BLaER1 treated with 17β-estradiol and CSF1 and Interleukin-3, amounts not matched to agents 10 nM and 100 nM (cell line): ENCODE results near the gene VAMP1.

Experiments
- H3K27ac ChIP-seq, 11 experiments: shearing (Covaris generic); formaldehyde crosslinking; 2 replicates each; pipeline ENCODE4 v1.8.1; 2022
- H3K27me3 ChIP-seq, 11 experiments: shearing (Covaris generic); formaldehyde crosslinking; 2 replicates each; pipeline ENCODE4 v1.8.1; 2022
- H3K36me3 ChIP-seq, 11 experiments: shearing (Covaris generic); formaldehyde crosslinking; 2 replicates each; pipeline ENCODE4 v1.8.1; 2022
- H3K4me1 ChIP-seq, 10 experiments: shearing (Covaris generic); formaldehyde crosslinking; 2 replicates each; pipeline ENCODE4 v1.8.1; 2022
- H3K4me2 ChIP-seq, 11 experiments: shearing (Covaris generic); formaldehyde crosslinking; 2 replicates each; pipeline ENCODE4 v1.8.1; 2022
- H3K4me3 ChIP-seq, 10 experiments: shearing (Covaris generic); formaldehyde crosslinking; 2 replicates each; pipeline ENCODE4 v1.8.1; 2022
- H3K9ac ChIP-seq, 11 experiments: shearing (Covaris generic); formaldehyde crosslinking; 2 replicates each; pipeline ENCODE4 v1.8.1; 2022
- H3K9me3 ChIP-seq, 11 experiments: shearing (Covaris generic); formaldehyde crosslinking; replicated peaks in 1 of 11; 2 replicates each; pipeline ENCODE4 v1.8.1; 2022
- H4K20me1 ChIP-seq, 11 experiments: shearing (Covaris generic); formaldehyde crosslinking; 2 replicates each; pipeline ENCODE4 v1.8.1; 2022
- Cebpa-rat ChIP-seq, 11 experiments: shearing (Covaris generic); IDR thresholded peaks; 2 replicates each; pipeline ENCODE4 v1.8.1; 2022

VAMP1 gene

DNA sequence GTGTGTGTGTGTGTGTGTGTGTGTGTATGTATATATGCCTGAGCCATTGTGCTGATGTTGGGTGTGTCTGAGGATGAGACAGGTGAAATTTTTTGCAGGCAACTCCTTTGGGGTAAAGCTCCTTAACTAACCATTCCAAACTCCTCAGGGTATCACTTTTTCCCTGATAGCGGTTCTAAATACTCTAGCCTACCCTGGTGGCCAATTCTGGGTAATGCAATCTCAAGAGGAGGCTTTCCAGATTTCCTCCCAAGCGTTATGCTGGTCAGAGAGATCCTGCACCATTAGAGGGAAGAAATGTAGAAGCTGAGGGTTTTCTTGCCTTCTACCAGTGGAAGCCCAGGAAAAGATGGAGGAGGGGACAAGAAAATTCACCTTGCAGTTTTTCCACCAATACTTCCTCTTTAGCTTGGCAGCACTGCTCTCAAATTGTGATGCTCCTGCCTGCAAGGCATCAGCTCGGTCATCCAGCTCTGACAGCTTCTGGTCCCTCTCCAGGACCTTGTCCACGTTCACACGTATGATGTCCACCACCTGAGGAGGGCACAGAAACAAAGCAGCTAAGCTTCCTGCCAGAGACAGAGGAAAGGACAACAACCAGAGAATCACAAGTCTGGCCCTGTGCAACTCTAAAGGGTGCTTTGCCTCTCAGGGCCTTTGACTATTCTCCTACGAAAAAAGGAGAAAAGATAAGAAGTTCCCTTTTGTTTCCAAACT lies 4.9 kb downstream of the VAMP1 start:
- H3K27ac ChIP-seq: peak overlapping the region in 9 of 11 experiments; percentile 17 to 59 (median 42); a peak in 14 of 22 replicates
- H3K27me3 ChIP-seq: no peaks in the 10 kb centered on the region
- H3K36me3 ChIP-seq: peaks cover 46 to 78% (median 68%) of the 10 kb centered on the region in 11 experiments
- H3K9me3 ChIP-seq: peaks cover 10 to 31% (median 30%) of the 10 kb centered on the region in 11 experiments; a peak in 21 of 22 replicates
- no peak overlapping the region for H3K4me3 ChIP-seq
- peak overlapping the region; percentile 32 to 100 (median 64) for H3K4me2 ChIP-seq
- peaks cover 87 to 92% (median 88%) of the 10 kb centered on the region in 10 experiments for H3K4me1 ChIP-seq
- H4K20me1 ChIP-seq: peaks cover 0 to 21% (median 3%) of the 10 kb centered on the region in 11 experiments; a peak in 5 of 22 replicates
- TF ChIP-seq Cebpa-rat (IDR thresholded peaks at IDR 0.05): no peak
- peak overlapping the region in 5 of 11 experiments; percentile 8 to 57 (median 30); a peak in 7 of 22 replicates for H3K9ac ChIP-seq

DNA sequence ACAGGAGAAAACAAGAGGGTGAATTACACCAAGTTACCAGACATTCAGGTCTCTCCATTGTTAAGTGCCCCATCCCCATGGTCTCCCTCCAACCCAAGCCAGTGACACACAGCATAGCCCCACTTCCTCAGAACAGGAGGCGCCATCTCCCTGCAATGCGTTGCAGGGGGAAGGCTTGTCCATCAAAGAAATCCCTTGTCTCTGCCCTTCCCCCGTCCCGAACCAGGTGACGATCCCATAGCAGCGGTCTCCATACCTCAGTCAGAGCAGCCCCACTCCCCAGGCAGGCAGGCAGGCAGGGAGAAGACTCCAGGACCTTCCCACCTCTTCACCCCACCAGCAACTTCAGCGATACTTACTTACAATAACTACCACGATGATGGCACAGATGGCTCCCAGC lies 5.9 kb downstream of the VAMP1 start:
- Histone ChIP-seq H3K4me2 (peak overlapping the region; percentile 72 to 99 (median 93)), H3K27ac (peak overlapping the region; percentile 78 to 91 (median 83); a peak in 21 of 22 replicates), H4K20me1 (peaks cover 0 to 13% (median 2%) of the 10 kb centered on the region in 11 experiments; a peak in 5 of 22 replicates), H3K9ac (peak overlapping the region in 10 of 11 experiments; percentile 28 to 78 (median 63); a peak in 13 of 22 replicates), H3K36me3 (peaks cover 46 to 88% (median 78%) of the 10 kb centered on the region in 11 experiments), H3K4me3 (no peak overlapping the region; a peak in 1 of 20 replicates), H3K4me1 (peaks cover 94 to 99% (median 96%) of the 10 kb centered on the region in 10 experiments), H3K27me3 (no peaks in the 10 kb centered on the region), H3K9me3 (peaks cover 10 to 31% (median 30%) of the 10 kb centered on the region in 11 experiments; a peak in 21 of 22 replicates)
- TF ChIP-seq Cebpa-rat (IDR thresholded peaks at IDR 0.05): no peak

DNA sequence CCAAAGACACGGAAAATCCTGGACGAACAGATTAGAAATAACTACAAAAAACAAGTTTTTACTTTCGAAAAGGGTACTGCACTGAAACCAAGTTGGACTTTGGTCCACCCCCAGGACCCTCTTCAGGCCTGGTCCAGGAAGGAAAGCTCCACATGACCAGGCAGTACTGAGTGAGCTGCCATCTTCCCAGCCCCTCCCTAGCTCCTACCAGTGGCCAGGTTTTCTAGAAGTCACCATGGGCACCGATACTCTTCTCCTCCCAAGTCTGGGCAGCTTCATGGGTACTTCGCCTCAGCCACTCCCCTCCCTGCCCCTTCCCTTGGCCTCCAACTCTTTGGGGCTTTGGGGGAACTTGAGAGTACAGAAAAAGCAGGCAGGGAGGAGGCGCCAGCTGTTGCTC lies 6.6 kb downstream of the VAMP1 start:
- H3K4me1 ChIP-seq: peaks cover 94 to 99% (median 96%) of the 10 kb centered on the region in 10 experiments
- H3K4me2 ChIP-seq: peak overlapping the region; percentile 72 to 99 (median 93)
- no peaks in the 10 kb centered on the region for H3K27me3 ChIP-seq
- peak overlapping the region in 1 of 10 experiments; percentile 11; a peak in 2 of 20 replicates for H3K4me3 ChIP-seq
- peaks cover 49 to 91% (median 83%) of the 10 kb centered on the region in 11 experiments for H3K36me3 ChIP-seq
- H4K20me1 ChIP-seq: peaks cover 0 to 12% (median 0%) of the 10 kb centered on the region in 11 experiments; a peak in 4 of 22 replicates
- H3K9ac ChIP-seq: peak overlapping the region; percentile 19 to 78 (median 65); a peak in 16 of 22 replicates
- peak overlapping the region; percentile 78 to 91 (median 83); a peak in 21 of 22 replicates for H3K27ac ChIP-seq
- peaks cover 10 to 28% (median 26%) of the 10 kb centered on the region in 11 experiments; a peak in 21 of 22 replicates for H3K9me3 ChIP-seq
- TF ChIP-seq Cebpa-rat (IDR thresholded peaks at IDR 0.05): no peak

DNA sequence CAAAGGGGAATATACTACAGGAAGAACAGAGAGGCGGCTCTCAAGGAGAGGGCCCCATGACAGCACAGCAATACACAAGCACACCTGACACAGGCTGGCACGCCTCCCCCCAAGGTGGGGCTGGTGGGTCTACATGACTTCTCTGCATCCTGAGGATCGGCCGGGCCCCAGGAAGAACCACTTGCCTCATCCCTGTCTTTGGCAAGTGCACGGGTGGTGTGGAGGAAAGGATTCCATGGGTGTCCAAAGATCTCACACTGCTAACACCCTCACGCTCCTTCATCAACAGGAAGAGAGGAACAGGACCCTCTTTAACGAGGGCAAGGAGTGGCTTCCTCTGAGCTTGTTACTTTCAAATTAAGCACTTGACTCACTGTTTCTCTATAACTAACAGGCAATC lies 7.3 kb downstream of the VAMP1 start:
- peak overlapping the region; percentile 78 to 91 (median 83) for H3K27ac ChIP-seq
- no peaks in the 10 kb centered on the region for H3K27me3 ChIP-seq
- H3K9me3 ChIP-seq: peaks cover 10 to 22% (median 20%) of the 10 kb centered on the region in 11 experiments; a peak in 21 of 22 replicates
- peaks cover 93 to 99% (median 97%) of the 10 kb centered on the region in 10 experiments for H3K4me1 ChIP-seq
- H3K4me2 ChIP-seq: peak overlapping the region; percentile 72 to 99 (median 93)
- no peak for TF ChIP-seq Cebpa-rat (IDR thresholded peaks at IDR 0.05)
- peaks cover 0 to 12% (median 0%) of the 10 kb centered on the region in 11 experiments; a peak in 4 of 22 replicates for H4K20me1 ChIP-seq
- peaks cover 56 to 91% (median 83%) of the 10 kb centered on the region in 11 experiments for H3K36me3 ChIP-seq
- H3K9ac ChIP-seq: peak overlapping the region; percentile 19 to 78 (median 67); a peak in 19 of 22 replicates
- peak overlapping the region in 5 of 10 experiments; percentile 11 to 49 (median 24); a peak in 6 of 20 replicates for H3K4me3 ChIP-seq

DNA sequence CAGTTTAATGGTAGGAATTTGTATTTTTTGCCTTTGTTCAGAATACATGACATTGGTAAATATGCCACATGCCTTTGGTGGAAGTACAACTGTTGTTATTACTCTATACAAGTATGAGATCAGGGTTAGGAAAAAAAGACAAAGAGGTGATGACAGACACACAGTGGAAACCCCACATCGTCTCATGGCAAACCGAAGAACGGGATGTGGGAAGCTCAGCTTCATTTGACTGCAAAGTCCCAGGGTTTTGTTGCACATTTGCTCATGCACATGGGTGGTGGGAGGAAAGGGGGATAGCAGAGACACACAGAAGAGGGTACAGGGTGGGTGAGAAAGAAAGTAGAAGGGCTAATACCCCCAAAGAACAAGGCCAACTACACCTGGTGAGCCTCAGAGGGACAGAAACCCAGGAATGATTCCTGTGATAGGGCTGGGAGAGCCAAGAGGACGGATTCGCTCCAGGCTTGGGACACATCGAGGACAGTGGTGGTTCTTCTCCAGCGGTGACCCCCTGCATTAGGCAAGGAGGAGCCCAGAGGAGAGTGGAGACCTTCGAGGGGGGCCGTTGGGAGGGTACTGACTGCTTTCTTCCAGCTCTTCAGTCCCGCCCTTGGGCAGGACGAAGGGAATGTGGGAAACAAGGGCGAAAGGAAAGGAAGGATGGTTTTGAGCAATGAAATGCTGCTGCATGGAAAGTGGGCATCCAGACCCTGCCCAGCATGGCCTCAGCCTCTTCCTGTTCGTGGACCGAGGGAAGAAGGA lies 8.1 kb downstream of the VAMP1 start:
- peak overlapping the region in 8 of 10 experiments; percentile 10 to 49 (median 25); a peak in 9 of 20 replicates for H3K4me3 ChIP-seq
- peaks cover 2 to 14% (median 12%) of the 10 kb centered on the region in 11 experiments; a peak in 21 of 22 replicates for H3K9me3 ChIP-seq
- H3K36me3 ChIP-seq: peaks cover 57 to 91% (median 83%) of the 10 kb centered on the region in 11 experiments
- peak overlapping the region; percentile 72 to 99 (median 93) for H3K4me2 ChIP-seq
- no peak for TF ChIP-seq Cebpa-rat (IDR thresholded peaks at IDR 0.05)
- no peaks in the 10 kb centered on the region for H3K27me3 ChIP-seq
- peaks cover 90 to 99% (median 95%) of the 10 kb centered on the region in 10 experiments for H3K4me1 ChIP-seq
- peak overlapping the region; percentile 57 to 78 (median 67) for H3K9ac ChIP-seq
- peak overlapping the region; percentile 78 to 91 (median 83) for H3K27ac ChIP-seq
- peaks cover 0 to 12% (median 0%) of the 10 kb centered on the region in 11 experiments; a peak in 4 of 22 replicates for H4K20me1 ChIP-seq

DNA sequence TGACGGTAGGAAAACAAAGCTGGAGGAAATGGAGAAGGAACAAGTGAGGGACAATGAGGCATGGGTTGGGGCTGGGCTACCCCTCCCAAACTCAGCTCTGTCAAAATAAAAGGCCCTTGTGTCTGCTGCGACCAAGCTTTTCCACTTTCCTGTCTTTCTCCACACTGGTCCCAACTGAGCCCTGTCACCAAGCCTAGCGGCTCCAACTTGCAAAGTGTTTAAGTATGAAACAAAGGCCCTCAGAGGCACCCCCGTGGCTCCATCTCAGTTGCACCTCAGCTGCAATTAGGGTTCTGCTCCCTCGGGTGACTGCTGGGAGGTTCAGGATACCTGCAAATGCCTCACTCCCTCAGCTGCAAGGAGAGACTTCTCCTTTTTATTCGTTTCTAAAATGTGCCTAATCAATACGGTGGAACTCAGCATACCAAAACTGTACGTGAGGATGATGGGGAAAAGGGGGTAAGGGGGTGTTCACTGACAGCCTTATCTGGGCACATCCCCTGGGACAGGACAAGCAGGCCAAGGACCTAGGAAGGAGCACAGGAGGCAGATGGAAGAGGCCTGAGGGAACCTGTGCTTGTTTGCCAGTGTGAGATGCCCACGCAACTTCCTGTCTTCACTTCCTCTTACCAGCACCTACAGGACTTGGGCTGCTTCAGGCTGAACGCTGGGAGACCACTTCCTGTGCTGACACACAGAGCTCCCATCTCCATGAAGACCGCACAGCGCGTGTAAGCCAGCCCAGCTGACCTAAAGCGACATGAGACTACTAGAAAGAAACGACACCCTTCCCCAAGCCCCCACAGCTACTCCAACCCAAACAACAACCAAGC lies 8.9 kb downstream of the VAMP1 start:
- peaks cover 87 to 97% (median 94%) of the 10 kb centered on the region in 10 experiments for H3K4me1 ChIP-seq
- no peaks in the 10 kb centered on the region for H3K27me3 ChIP-seq
- peak overlapping the region in 9 of 10 experiments; percentile 4 to 54 (median 38); a peak in 14 of 20 replicates for H3K4me3 ChIP-seq
- peak overlapping the region; percentile 57 to 78 (median 67); a peak in 21 of 22 replicates for H3K9ac ChIP-seq
- peaks cover 65 to 91% (median 83%) of the 10 kb centered on the region in 11 experiments for H3K36me3 ChIP-seq
- H4K20me1 ChIP-seq: peaks cover 0 to 10% (median 0%) of the 10 kb centered on the region in 11 experiments; a peak in 4 of 22 replicates
- peak overlapping the region; percentile 78 to 91 (median 83) for H3K27ac ChIP-seq
- peaks cover 0 to 6% (median 4%) of the 10 kb centered on the region in 11 experiments; a peak in 18 of 22 replicates for H3K9me3 ChIP-seq
- 0 out of 22 replicates have a peak, but pooled peaks of 1 of the 11 experiments have one; percentile 13 for TF ChIP-seq Cebpa-rat (IDR thresholded peaks at IDR 0.05)
- peak overlapping the region; percentile 72 to 99 (median 93) for H3K4me2 ChIP-seq

DNA sequence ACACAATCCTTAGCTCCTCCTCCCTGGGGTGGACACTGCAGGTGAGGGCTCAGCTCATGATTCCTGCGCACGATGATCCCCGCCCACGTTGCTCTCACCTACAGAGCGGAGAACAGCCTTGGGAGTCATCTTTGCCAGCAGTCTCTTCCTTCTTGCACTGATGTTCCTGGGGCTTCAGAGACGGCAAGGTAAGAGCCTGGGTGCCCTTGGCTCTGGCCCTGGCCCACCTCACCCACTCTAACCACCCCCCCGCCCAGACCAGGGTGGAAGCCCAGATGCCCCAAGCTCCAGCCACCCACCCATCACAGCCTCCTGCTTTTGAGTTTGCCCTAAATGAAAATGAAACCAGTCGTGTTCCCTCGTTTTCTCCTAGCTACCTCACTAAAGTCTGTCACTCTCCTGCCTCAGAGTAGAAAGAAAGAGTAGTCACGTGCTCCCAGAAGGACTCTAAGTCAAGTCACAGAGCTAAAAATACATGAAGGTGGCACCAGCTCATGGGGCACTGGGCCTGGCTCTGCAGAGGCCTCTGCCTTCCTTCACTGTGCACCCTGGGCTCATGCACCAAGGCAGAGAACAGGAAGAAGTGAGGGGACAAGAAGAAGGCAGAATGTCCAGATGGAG lies 9.6 kb downstream of the VAMP1 start:
- H3K27me3 ChIP-seq: no peaks in the 10 kb centered on the region
- TF ChIP-seq Cebpa-rat (IDR thresholded peaks at IDR 0.05): no peak
- peak overlapping the region; percentile 4 to 54 (median 38); a peak in 14 of 20 replicates for H3K4me3 ChIP-seq
- peaks cover 79 to 89% (median 87%) of the 10 kb centered on the region in 10 experiments for H3K4me1 ChIP-seq
- H4K20me1 ChIP-seq: peaks cover 0 to 3% (median 0%) of the 10 kb centered on the region in 11 experiments; a peak in 4 of 22 replicates
- peaks cover 60 to 90% (median 80%) of the 10 kb centered on the region in 11 experiments for H3K36me3 ChIP-seq
- H3K4me2 ChIP-seq: peak overlapping the region; percentile 72 to 99 (median 93)
- H3K27ac ChIP-seq: peak overlapping the region; percentile 78 to 91 (median 83); a peak in 21 of 22 replicates
- peak overlapping the region; percentile 25 to 78 (median 67); a peak in 21 of 22 replicates for H3K9ac ChIP-seq
- H3K9me3 ChIP-seq: no peaks in the 10 kb centered on the region
